Ishikawa (cell line): ENCODE data around the gene DDAH1.

Experiments used
- CEBPB ChIP-seq: IDR thresholded peaks from 2 replicates; pipeline ENCODE4 v1.6.1; 2012
- EP300 ChIP-seq: IDR thresholded peaks from 2 replicates; pipeline ENCODE4 v1.6.1; 2012; ENCODE audit warnings: borderline replicate concordance
- FOXM1 ChIP-seq: IDR thresholded peaks from 2 replicates; pipeline ENCODE4 v1.6.1; 2012; ENCODE audit warnings: low read depth, borderline replicate concordance
- TAF1 ChIP-seq: IDR thresholded peaks from 2 replicates; pipeline ENCODE4 v1.6.1; 2012; ENCODE audit warnings: low read depth, mild to moderate bottlenecking
- ZBTB7A ChIP-seq: IDR thresholded peaks from 2 replicates; pipeline ENCODE4 v1.6.1; 2012; ENCODE audit warnings: low read depth
- TF ChIP-seq, protein P1 (sequence below): IDR thresholded peaks from 2 replicates; pipeline ENCODE4 v1.6.1; 2012

GRCh38 chr1:85484264-85484663, 19.3 kb upstream of the DDAH1 start:
- no peak for TF ChIP-seq FOXM1
- TF ChIP-seq CEBPB, result no peak
- TF ChIP-seq, protein P1, sequence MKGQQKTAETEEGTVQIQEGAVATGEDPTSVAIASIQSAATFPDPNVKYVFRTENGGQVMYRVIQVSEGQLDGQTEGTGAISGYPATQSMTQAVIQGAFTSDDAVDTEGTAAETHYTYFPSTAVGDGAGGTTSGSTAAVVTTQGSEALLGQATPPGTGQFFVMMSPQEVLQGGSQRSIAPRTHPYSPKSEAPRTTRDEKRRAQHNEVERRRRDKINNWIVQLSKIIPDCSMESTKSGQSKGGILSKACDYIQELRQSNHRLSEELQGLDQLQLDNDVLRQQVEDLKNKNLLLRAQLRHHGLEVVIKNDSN, result no peak
- no peak for TF ChIP-seq EP300
- TF ChIP-seq TAF1, result no peak
- TF ChIP-seq ZBTB7A, result no peak
